Spinal cord (tissue), 10 donors: ENCODE measurements around the gene ZCCHC7. TPM values are rescaled to one million over a fixed set of nuclear protein-coding genes. Genes with fewer than 3 reads are reported as not detected.

Source experiments
- DNase-seq, 6 donors: peaks; one replicate each; pipeline versions ENCODE4 v3.0.0 to v3.0.0-alpha.2; 2013 to 2015; ENCODE audit warnings: low spot score in 6 of 6, low read depth in 4 of 6
- H3K27ac ChIP-seq: one replicate; pipeline ENCODE4 v1.5.1; 2013; ENCODE audit warnings: low read depth, low read length, control low read depth
- H3K27me3 ChIP-seq: one replicate; pipeline ENCODE4 v1.6.1; 2013; ENCODE audit warnings: low read length; ENCODE audit not compliant: control insufficient read depth, insufficient read depth
- H3K36me3 ChIP-seq: one replicate; pipeline ENCODE4 v1.6.1; 2013; ENCODE audit warnings: low read length; ENCODE audit not compliant: control insufficient read depth, insufficient read depth
- H3K4me1 ChIP-seq: one replicate; pipeline ENCODE4 v1.6.1; 2013; ENCODE audit warnings: low read length; ENCODE audit not compliant: control insufficient read depth, insufficient read depth
- H3K4me3 ChIP-seq: one replicate; pipeline ENCODE4 v1.5.1; 2013; ENCODE audit warnings: low read depth, low read length, control low read depth
- H3K9me3 ChIP-seq: one replicate; pipeline ENCODE4 v1.6.1; 2013; ENCODE audit warnings: low read length; ENCODE audit not compliant: control insufficient read depth, insufficient read depth
- WGBS: methylation state at CpG from one replicate; pipeline ENCODE4 v1.1.5; 2013; ENCODE audit warnings: missing lambda C conversion rate; ENCODE audit not compliant: insufficient coverage; 5-methylcytosine and 5-hydroxymethylcytosine counted together
- polyA plus RNA-seq, 2 donors: library from polyadenylated mRNA; unstranded; fragments of 120-200 nt; gene quantifications; one replicate each; pipeline ENCODE4 v1.2.1, GENCODE V29; 2013; ENCODE audit not compliant: insufficient read length in 2 of 2
- total RNA-seq, 2 donors: library from RNA; depleted of rRNA in 1 of 2; stranded (reverse); fragments of 120-200 nt in 1 of 2; fragments of >200 nt in 1 of 2; gene quantifications; one replicate each; pipeline versions ENCODE4 v1.2.3 to v1.2.4, GENCODE V29; 2013 to 2014
- donor health status: healthy.

Gene ZCCHC7
- total and polyA plus RNA-seq, 4 donors = 14.3 to 26.5 (median 20.1) TPM

- no CpG with 5 or more reads among the region's 4 CpGs for WGBS
These were observed 95.0 kb downstream of the ZCCHC7 start for GRCh38 chr9:37215381-37215780.

GRCh38 chr9:37215830-37216229 is 95.5 kb downstream of the ZCCHC7 start:
- Histone ChIP-seq H3K4me3 (no peak overlapping the region), H3K27me3 (no peaks in the 10 kb centered on the region), H3K36me3 (no peaks in the 10 kb centered on the region), H3K9me3 (no peaks in the 10 kb centered on the region), H3K4me1 (no peaks in the 10 kb centered on the region), H3K27ac (no peak overlapping the region)
- DNase-seq = peak in 1 of 6 donors; percentile 12
- no CpG with 5 or more reads among the region's 1 CpG for WGBS

More at GRCh38 chr9:37215381-37215780, 95.0 kb downstream of the ZCCHC7 start:
- DNase-seq = peak in 1 of 6 donors; percentile 84
- Histone ChIP-seq H3K36me3 (no peaks in the 10 kb centered on the region), H3K27ac (no peak overlapping the region), H3K9me3 (no peaks in the 10 kb centered on the region), H3K4me1 (no peaks in the 10 kb centered on the region), H3K4me3 (no peak overlapping the region), H3K27me3 (no peaks in the 10 kb centered on the region)

- no CpG with 5 or more reads among the region's 2 CpGs for WGBS
- Histone ChIP-seq H3K4me1 (no peaks in the 10 kb centered on the region), H3K9me3 (no peaks in the 10 kb centered on the region), H3K27ac (no peak overlapping the region), H3K27me3 (no peaks in the 10 kb centered on the region), H3K36me3 (no peaks in the 10 kb centered on the region), H3K4me3 (no peak overlapping the region)
- no peak for DNase-seq
These were observed 96.8 kb downstream of the ZCCHC7 start for GRCh38 chr9:37217161-37217560.

- no CpG with 5 or more reads among the region's 5 CpGs for WGBS
- peak in 1 of 6 donors; percentile 7 for DNase-seq
- no peak overlapping the region for H3K4me3 ChIP-seq
These were observed 98.5 kb downstream of the ZCCHC7 start for GRCh38 chr9:37218800-37219425.

GRCh38 chr9:37220971-37221370 is 100.6 kb downstream of the ZCCHC7 start:
- Histone ChIP-seq H3K4me3 (no peak overlapping the region), H3K36me3 (no peaks in the 10 kb centered on the region)
- WGBS = 100% methylated on average over 4 of the region's 4 CpGs

More at GRCh38 chr9:37218800-37219425, 98.5 kb downstream of the ZCCHC7 start:
- Histone ChIP-seq H3K4me1 (no peaks in the 10 kb centered on the region), H3K9me3 (no peaks in the 10 kb centered on the region), H3K36me3 (no peaks in the 10 kb centered on the region), H3K27me3 (no peaks in the 10 kb centered on the region), H3K27ac (no peak overlapping the region)

GRCh38 chr9:37221489-37222106 is 101.2 kb downstream of the ZCCHC7 start:
- DNase-seq = no peak
- Histone ChIP-seq H3K27me3 (no peaks in the 10 kb centered on the region), H3K27ac (no peak overlapping the region), H3K4me1 (no peaks in the 10 kb centered on the region), H3K36me3 (no peaks in the 10 kb centered on the region), H3K4me3 (no peak overlapping the region), H3K9me3 (no peaks in the 10 kb centered on the region)
- WGBS = no CpG with 5 or more reads among the region's 1 CpG

More at GRCh38 chr9:37220971-37221370, 100.6 kb downstream of the ZCCHC7 start:
- no peak for DNase-seq
- Histone ChIP-seq H3K4me1 (no peaks in the 10 kb centered on the region), H3K27me3 (no peaks in the 10 kb centered on the region), H3K27ac (no peak overlapping the region), H3K9me3 (no peaks in the 10 kb centered on the region)

- Histone ChIP-seq H3K9me3 (no peaks in the 10 kb centered on the region), H3K27ac (no peak overlapping the region), H3K4me1 (no peaks in the 10 kb centered on the region), H3K36me3 (no peaks in the 10 kb centered on the region), H3K4me3 (no peak overlapping the region), H3K27me3 (no peaks in the 10 kb centered on the region)
- no peak for DNase-seq
- WGBS = no CpG with 5 or more reads among the region's 1 CpG
These were observed 109.1 kb downstream of the ZCCHC7 start for GRCh38 chr9:37229455-37229854.

GRCh38 chr9:37229882-37230482 is 109.6 kb downstream of the ZCCHC7 start:
- no peaks in the 10 kb centered on the region for H3K4me1 ChIP-seq
- H3K27ac ChIP-seq = no peak overlapping the region
- no peaks in the 10 kb centered on the region for H3K9me3 ChIP-seq
- no CpG with 5 or more reads among the region's 4 CpGs for WGBS
- H3K27me3 ChIP-seq = no peaks in the 10 kb centered on the region
- H3K36me3 ChIP-seq = no peaks in the 10 kb centered on the region
- H3K4me3 ChIP-seq = no peak overlapping the region
- no peak for DNase-seq

GRCh38 chr9:37236822-37237221 is 116.4 kb downstream of the ZCCHC7 start:
- Histone ChIP-seq H3K4me1 (no peaks in the 10 kb centered on the region), H3K36me3 (no peaks in the 10 kb centered on the region), H3K27me3 (no peaks in the 10 kb centered on the region), H3K27ac (no peak overlapping the region), H3K9me3 (no peaks in the 10 kb centered on the region), H3K4me3 (no peak overlapping the region)
- WGBS = no CpG with 5 or more reads among the region's 2 CpGs
- no peak for DNase-seq

GRCh38 chr9:37238122-37238521 is 117.7 kb downstream of the ZCCHC7 start:
- Histone ChIP-seq H3K27me3 (no peaks in the 10 kb centered on the region), H3K9me3 (no peaks in the 10 kb centered on the region), H3K4me1 (no peaks in the 10 kb centered on the region), H3K36me3 (no peaks in the 10 kb centered on the region), H3K4me3 (no peak overlapping the region), H3K27ac (no peak overlapping the region)
- no peak for DNase-seq
